Astrocyte (in vitro differentiated cells and primary cell): ENCODE measurements around the gene HES6.

Experiments
- EZH2 ChIP-seq: IDR thresholded peaks from 2 replicates; pipeline ENCODE4 v1.6.1; 2012; ENCODE audit warnings: mild to moderate bottlenecking, low read length, inconsistent platforms; ENCODE audit not compliant: insufficient read depth
- TF ChIP-seq, protein P1 (sequence below): IDR thresholded peaks from 2 replicates; pipeline ENCODE4 v1.5.1; 2011; ENCODE audit warnings: low read depth, mild to moderate bottlenecking, inconsistent platforms, low read length, moderate library complexity; ENCODE audit not compliant: insufficient read depth

DNA sequence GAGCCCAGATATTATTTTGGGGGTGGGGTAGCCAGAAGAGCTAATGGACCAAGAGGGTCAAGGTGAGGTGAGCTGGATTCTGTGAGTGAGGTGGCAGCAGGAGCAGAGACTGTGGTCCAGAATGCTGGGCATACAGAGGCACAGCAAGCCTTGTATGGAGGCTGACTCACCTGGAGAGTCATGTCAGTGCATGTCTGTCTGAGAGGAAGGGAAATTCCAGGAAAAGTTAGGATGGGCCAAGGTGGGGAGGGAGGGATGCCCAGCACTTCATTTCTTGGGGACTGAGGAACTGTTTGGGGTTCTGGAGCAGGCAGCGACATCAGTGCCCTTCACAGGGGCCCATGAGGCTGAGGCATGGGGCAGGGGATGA lies 27.5 kb upstream of the HES6 start:
- TF ChIP-seq, protein P1, sequence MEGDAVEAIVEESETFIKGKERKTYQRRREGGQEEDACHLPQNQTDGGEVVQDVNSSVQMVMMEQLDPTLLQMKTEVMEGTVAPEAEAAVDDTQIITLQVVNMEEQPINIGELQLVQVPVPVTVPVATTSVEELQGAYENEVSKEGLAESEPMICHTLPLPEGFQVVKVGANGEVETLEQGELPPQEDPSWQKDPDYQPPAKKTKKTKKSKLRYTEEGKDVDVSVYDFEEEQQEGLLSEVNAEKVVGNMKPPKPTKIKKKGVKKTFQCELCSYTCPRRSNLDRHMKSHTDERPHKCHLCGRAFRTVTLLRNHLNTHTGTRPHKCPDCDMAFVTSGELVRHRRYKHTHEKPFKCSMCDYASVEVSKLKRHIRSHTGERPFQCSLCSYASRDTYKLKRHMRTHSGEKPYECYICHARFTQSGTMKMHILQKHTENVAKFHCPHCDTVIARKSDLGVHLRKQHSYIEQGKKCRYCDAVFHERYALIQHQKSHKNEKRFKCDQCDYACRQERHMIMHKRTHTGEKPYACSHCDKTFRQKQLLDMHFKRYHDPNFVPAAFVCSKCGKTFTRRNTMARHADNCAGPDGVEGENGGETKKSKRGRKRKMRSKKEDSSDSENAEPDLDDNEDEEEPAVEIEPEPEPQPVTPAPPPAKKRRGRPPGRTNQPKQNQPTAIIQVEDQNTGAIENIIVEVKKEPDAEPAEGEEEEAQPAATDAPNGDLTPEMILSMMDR, result no peak
- TF ChIP-seq EZH2, result no peak
